PFSK-1 (cell line): ENCODE measurements around the gene CCND3.

Source experiments
- POLR2AphosphoS5 ChIP-seq: IDR thresholded peaks from 2 replicates; pipeline ENCODE4 v1.6.1; 2012; ENCODE audit warnings: low read depth, mild to moderate bottlenecking, control low read depth, low read length, moderate library complexity
- SIN3A ChIP-seq: IDR thresholded peaks from 2 replicates; pipeline ENCODE4 v1.6.1; 2012; ENCODE audit warnings: mild to moderate bottlenecking, low read length, moderate library complexity, borderline replicate concordance; ENCODE audit not compliant: insufficient read depth
- TAF1 ChIP-seq: IDR thresholded peaks from 2 replicates; pipeline ENCODE4 v1.6.1; 2012; ENCODE audit warnings: low read length, control low read depth, borderline replicate concordance; ENCODE audit not compliant: insufficient read depth
- TF ChIP-seq, protein P1 (sequence below), 2 experiments: IDR thresholded peaks; 2 replicates each; pipeline versions ENCODE4 v1.6.1 to v1.8.0; 2011 to 2012; ENCODE audit warnings: low read depth in 2 of 2, low read length in 2 of 2, control low read depth in 1 of 2, inconsistent platforms in 1 of 2, mild to moderate bottlenecking in 1 of 2, moderate library complexity in 1 of 2; ENCODE audit not compliant: insufficient read depth in 1 of 2

DNA sequence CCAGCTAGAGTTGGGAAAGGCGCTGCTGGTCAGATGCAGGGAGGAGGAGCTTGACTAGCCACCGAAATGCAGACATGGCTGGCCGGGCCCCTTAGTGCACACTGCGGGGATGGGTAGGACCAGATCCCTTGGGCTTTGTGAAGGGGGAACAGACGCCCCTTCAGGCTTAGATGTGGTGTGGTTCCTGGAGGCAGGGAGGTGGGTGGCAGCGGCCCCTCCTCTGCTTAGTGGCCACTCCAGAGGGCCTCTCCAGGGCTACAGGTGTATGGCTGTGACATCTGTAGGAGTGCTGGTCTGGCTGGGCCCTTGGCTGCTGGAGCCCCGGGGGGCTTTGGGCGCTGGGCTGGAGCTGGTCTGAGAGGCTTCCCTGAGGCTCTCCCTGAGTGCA, 5.9 kb downstream of the CCND3 start:
- TF ChIP-seq POLR2AphosphoS5 (no peak), TAF1 (no peak), SIN3A (no peak)
- TF ChIP-seq, protein P1, sequence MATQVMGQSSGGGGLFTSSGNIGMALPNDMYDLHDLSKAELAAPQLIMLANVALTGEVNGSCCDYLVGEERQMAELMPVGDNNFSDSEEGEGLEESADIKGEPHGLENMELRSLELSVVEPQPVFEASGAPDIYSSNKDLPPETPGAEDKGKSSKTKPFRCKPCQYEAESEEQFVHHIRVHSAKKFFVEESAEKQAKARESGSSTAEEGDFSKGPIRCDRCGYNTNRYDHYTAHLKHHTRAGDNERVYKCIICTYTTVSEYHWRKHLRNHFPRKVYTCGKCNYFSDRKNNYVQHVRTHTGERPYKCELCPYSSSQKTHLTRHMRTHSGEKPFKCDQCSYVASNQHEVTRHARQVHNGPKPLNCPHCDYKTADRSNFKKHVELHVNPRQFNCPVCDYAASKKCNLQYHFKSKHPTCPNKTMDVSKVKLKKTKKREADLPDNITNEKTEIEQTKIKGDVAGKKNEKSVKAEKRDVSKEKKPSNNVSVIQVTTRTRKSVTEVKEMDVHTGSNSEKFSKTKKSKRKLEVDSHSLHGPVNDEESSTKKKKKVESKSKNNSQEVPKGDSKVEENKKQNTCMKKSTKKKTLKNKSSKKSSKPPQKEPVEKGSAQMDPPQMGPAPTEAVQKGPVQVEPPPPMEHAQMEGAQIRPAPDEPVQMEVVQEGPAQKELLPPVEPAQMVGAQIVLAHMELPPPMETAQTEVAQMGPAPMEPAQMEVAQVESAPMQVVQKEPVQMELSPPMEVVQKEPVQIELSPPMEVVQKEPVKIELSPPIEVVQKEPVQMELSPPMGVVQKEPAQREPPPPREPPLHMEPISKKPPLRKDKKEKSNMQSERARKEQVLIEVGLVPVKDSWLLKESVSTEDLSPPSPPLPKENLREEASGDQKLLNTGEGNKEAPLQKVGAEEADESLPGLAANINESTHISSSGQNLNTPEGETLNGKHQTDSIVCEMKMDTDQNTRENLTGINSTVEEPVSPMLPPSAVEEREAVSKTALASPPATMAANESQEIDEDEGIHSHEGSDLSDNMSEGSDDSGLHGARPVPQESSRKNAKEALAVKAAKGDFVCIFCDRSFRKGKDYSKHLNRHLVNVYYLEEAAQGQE (IDR thresholded peaks at IDR 0.05; ENCODE audit: insufficient read depth in 1 of 2, low read depth in 2 of 2, low read length in 2 of 2), result no peak
